Adrenal gland (tissue), 5 donors: ENCODE data around the gene ASB2.

Experiments
- POLR2A ChIP-seq, 2 donors: fragments of 450-650 bp; IDR thresholded peaks; one replicate each; pipeline ENCODE4 v1.6.1; 2017; ENCODE audit warnings: antibody characterized with exemption in 2 of 2, mild to moderate bottlenecking in 2 of 2, moderate library complexity in 1 of 2
- TF ChIP-seq, protein P1 (sequence below), 6 experiments: fragments of 450-650 bp in 4 of 6; fragments of 200-600 bp in 2 of 6; sonication (generic) in 1 of 6; IDR thresholded peaks; 1 replicate in 5 of 6; 2 replicates in 1 of 6; pipeline versions ENCODE4 v1.5.1 to v1.8.0; 2016 to 2021; ENCODE audit warnings: antibody characterized with exemption in 6 of 6, mild to moderate bottlenecking in 2 of 6, moderate library complexity in 1 of 6
- donor health status: DM: no; HTN: no; CAD: no.

DNA sequence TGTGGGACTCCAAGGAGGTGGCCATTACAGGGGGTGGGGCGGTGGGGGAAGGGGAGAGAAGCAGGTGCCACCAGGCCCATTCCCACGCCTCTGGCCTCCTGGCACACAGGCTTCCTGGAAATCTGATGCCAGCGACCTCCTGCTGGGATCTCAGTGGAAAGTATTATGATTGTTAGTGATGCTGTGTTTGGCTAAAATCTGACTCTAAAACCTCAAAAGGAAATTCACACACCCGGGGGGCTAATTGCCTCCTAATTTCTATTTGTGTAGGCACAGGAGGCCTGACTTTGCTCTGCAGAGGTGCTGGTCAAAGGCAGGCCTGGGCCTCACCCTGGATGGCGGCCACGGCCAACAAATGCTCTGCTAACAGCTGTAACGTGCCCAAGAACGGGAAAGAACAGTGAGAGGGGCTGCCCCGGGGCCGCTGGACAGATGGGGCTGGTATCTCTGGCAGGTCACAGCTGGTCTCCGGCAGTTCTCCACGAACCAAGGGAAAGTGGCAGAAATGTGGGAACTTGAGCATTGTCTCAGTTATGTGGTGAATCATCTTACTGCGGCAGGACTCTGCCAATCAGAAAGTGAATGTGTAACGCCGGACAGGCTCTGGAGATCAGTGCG, 35.0 kb downstream of the ASB2 start:
- TF ChIP-seq, protein P1, sequence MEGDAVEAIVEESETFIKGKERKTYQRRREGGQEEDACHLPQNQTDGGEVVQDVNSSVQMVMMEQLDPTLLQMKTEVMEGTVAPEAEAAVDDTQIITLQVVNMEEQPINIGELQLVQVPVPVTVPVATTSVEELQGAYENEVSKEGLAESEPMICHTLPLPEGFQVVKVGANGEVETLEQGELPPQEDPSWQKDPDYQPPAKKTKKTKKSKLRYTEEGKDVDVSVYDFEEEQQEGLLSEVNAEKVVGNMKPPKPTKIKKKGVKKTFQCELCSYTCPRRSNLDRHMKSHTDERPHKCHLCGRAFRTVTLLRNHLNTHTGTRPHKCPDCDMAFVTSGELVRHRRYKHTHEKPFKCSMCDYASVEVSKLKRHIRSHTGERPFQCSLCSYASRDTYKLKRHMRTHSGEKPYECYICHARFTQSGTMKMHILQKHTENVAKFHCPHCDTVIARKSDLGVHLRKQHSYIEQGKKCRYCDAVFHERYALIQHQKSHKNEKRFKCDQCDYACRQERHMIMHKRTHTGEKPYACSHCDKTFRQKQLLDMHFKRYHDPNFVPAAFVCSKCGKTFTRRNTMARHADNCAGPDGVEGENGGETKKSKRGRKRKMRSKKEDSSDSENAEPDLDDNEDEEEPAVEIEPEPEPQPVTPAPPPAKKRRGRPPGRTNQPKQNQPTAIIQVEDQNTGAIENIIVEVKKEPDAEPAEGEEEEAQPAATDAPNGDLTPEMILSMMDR (IDR thresholded peaks at IDR 0.05), result no peak
- no peak for TF ChIP-seq POLR2A (IDR thresholded peaks at IDR 0.05)
